ENCODE results near the gene FAM193A.

The FAM193A gene

GRCh38 chr4:2494992-2495391 is 41.5 kb upstream of the FAM193A start:
- TF ChIP-seq, protein P1, sequence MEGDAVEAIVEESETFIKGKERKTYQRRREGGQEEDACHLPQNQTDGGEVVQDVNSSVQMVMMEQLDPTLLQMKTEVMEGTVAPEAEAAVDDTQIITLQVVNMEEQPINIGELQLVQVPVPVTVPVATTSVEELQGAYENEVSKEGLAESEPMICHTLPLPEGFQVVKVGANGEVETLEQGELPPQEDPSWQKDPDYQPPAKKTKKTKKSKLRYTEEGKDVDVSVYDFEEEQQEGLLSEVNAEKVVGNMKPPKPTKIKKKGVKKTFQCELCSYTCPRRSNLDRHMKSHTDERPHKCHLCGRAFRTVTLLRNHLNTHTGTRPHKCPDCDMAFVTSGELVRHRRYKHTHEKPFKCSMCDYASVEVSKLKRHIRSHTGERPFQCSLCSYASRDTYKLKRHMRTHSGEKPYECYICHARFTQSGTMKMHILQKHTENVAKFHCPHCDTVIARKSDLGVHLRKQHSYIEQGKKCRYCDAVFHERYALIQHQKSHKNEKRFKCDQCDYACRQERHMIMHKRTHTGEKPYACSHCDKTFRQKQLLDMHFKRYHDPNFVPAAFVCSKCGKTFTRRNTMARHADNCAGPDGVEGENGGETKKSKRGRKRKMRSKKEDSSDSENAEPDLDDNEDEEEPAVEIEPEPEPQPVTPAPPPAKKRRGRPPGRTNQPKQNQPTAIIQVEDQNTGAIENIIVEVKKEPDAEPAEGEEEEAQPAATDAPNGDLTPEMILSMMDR (conservative IDR thresholded peaks at IDR 0.05), result no peak
- no peak overlapping the region; the same call in 1 of the 2 replicates for H3K27ac ChIP-seq

DNA sequence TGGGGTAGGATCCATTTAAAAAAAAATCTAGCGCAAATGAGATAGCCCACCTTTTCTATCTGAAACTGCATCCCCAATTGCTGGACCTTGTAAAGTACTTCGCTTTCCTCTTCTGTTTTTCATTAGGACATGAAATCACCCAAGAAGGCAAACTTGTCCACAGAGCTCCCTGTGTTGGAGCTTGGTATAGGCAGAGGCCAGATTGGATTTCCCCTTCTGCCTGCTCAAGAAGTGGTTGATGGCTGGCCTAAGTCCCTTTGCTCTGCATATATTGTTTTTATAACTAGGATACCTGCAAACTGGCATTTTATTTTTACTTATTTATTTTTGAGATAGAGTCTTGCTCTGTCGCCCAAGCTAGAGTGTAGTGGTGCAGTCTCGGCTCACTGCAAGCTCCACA is 39.1 kb upstream of the FAM193A start:
- TF ChIP-seq, protein P1 (conservative IDR thresholded peaks at IDR 0.05), result no peak
- H3K27ac ChIP-seq, result no peak overlapping the region

- TF ChIP-seq, protein P1 (conservative IDR thresholded peaks at IDR 0.05), result no peak
These were observed 38.5 kb upstream of the FAM193A start for GRCh38 chr4:2497931-2498330.

GRCh38 chr4:2500547-2500946 is 35.9 kb upstream of the FAM193A start:
- H3K27ac ChIP-seq, result no peak overlapping the region
- TF ChIP-seq, protein P1 (conservative IDR thresholded peaks at IDR 0.05), result no peak

More at GRCh38 chr4:2497931-2498330, 38.5 kb upstream of the FAM193A start:
- no peak overlapping the region for H3K27ac ChIP-seq

GRCh38 chr4:2501034-2501594 is 35.3 kb upstream of the FAM193A start:
- TF ChIP-seq, protein P1 (conservative IDR thresholded peaks at IDR 0.05), result no peak
- no peak overlapping the region for H3K27ac ChIP-seq

- no peak overlapping the region for H3K27ac ChIP-seq
- TF ChIP-seq, protein P1 (conservative IDR thresholded peaks at IDR 0.05), result no peak
These were observed 32.6 kb upstream of the FAM193A start for GRCh38 chr4:2503809-2504208.

GRCh38 chr4:2507259-2507658 is 29.2 kb upstream of the FAM193A start:
- TF ChIP-seq, protein P1 (conservative IDR thresholded peaks at IDR 0.05), result no peak
- H3K27ac ChIP-seq, result no peak overlapping the region
